SK-N-SH (cell line): ENCODE results near the gene PRND.

Experiments
- CHD2 ChIP-seq: fragments of 150-350 bp; IDR thresholded peaks from 2 replicates; pipeline ENCODE4 v1.6.1; 2018; ENCODE audit warnings: low read length; ENCODE audit not compliant: partially characterized antibody
- ELF1 ChIP-seq: IDR thresholded peaks from 2 replicates; pipeline ENCODE4 v1.4.0; 2012
- FOXJ3 ChIP-seq: sonication (generic); formaldehyde crosslinking; IDR thresholded peaks from 2 replicates; pipeline ENCODE4 v1.5.1; 2020; ENCODE audit warnings: mild to moderate bottlenecking, missing genetic modification reagents
- FOXM1 ChIP-seq: IDR thresholded peaks from 2 replicates; pipeline ENCODE4 v1.4.0; 2012; ENCODE audit warnings: low read depth, mild to moderate bottlenecking
- POLR2AphosphoS5 ChIP-seq: IDR thresholded peaks from 2 replicates; pipeline ENCODE4 v1.6.1; 2012; ENCODE audit warnings: low read depth, low read length
- RAD21 ChIP-seq: IDR thresholded peaks from 2 replicates; pipeline ENCODE4 v1.6.1; 2012; ENCODE audit warnings: mild to moderate bottlenecking, low read length
- SMC3 ChIP-seq: IDR thresholded peaks from 2 replicates; pipeline ENCODE4 v1.6.1; 2012; ENCODE audit warnings: low read depth, low read length, improper control_type of control experiment
- TCF12 ChIP-seq: IDR thresholded peaks from 2 replicates; pipeline ENCODE4 v1.4.0; 2012
- TEAD4 ChIP-seq: IDR thresholded peaks from 2 replicates; pipeline ENCODE4 v1.4.0; 2012; ENCODE audit warnings: mild to moderate bottlenecking, borderline replicate concordance; ENCODE audit not compliant: insufficient read depth
- TF ChIP-seq, protein P1 (sequence below): fragments of 200-600 bp; sonication (generic); IDR thresholded peaks from 2 replicates; pipeline ENCODE4 v1.6.1; 2017; ENCODE audit warnings: antibody characterized with exemption, mild to moderate bottlenecking, moderate library complexity
- TF ChIP-seq, protein P2 (sequence below): IDR thresholded peaks from 2 replicates; pipeline ENCODE4; 2012
- TF ChIP-seq, protein P3 (sequence below): IDR thresholded peaks from 2 replicates; pipeline ENCODE4 v1.6.1; 2012; ENCODE audit warnings: mild to moderate bottlenecking, low read depth, low read length, moderate library complexity

DNA sequence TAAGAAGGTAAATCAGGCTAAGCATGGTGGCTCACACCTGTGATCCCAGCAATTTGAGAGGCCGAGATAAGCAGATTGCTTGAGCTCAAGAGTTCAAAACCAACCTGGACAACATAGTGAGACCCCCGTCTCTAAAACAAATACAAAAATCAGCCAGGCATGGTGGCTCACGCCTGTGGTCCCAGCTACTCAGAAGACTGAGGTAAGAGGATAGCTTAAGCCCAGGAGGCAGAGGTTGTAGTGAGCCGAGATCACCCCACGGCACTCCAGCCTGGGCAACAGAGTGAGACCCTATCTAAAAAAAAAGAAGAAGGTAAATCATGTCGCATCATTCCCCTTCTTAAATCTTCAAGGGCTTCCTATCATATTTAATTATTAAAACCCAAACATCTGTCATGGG is 39.0 kb upstream of the PRND start:
- TF ChIP-seq, protein P1, sequence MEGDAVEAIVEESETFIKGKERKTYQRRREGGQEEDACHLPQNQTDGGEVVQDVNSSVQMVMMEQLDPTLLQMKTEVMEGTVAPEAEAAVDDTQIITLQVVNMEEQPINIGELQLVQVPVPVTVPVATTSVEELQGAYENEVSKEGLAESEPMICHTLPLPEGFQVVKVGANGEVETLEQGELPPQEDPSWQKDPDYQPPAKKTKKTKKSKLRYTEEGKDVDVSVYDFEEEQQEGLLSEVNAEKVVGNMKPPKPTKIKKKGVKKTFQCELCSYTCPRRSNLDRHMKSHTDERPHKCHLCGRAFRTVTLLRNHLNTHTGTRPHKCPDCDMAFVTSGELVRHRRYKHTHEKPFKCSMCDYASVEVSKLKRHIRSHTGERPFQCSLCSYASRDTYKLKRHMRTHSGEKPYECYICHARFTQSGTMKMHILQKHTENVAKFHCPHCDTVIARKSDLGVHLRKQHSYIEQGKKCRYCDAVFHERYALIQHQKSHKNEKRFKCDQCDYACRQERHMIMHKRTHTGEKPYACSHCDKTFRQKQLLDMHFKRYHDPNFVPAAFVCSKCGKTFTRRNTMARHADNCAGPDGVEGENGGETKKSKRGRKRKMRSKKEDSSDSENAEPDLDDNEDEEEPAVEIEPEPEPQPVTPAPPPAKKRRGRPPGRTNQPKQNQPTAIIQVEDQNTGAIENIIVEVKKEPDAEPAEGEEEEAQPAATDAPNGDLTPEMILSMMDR = no peak
- no peak for TF ChIP-seq POLR2AphosphoS5
- TF ChIP-seq CHD2 = no peak
- TF ChIP-seq FOXM1 = no peak
- TF ChIP-seq RAD21 = no peak
- no peak for TF ChIP-seq TEAD4
- no peak for TF ChIP-seq SMC3
- TF ChIP-seq TCF12 = no peak
- TF ChIP-seq FOXJ3 = no peak
- TF ChIP-seq, protein P2, sequence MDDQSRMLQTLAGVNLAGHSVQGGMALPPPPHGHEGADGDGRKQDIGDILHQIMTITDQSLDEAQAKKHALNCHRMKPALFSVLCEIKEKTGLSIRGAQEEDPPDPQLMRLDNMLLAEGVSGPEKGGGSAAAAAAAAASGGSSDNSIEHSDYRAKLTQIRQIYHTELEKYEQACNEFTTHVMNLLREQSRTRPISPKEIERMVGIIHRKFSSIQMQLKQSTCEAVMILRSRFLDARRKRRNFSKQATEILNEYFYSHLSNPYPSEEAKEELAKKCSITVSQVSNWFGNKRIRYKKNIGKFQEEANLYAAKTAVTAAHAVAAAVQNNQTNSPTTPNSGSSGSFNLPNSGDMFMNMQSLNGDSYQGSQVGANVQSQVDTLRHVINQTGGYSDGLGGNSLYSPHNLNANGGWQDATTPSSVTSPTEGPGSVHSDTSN = no peak
- no peak for TF ChIP-seq ELF1
- TF ChIP-seq, protein P3, sequence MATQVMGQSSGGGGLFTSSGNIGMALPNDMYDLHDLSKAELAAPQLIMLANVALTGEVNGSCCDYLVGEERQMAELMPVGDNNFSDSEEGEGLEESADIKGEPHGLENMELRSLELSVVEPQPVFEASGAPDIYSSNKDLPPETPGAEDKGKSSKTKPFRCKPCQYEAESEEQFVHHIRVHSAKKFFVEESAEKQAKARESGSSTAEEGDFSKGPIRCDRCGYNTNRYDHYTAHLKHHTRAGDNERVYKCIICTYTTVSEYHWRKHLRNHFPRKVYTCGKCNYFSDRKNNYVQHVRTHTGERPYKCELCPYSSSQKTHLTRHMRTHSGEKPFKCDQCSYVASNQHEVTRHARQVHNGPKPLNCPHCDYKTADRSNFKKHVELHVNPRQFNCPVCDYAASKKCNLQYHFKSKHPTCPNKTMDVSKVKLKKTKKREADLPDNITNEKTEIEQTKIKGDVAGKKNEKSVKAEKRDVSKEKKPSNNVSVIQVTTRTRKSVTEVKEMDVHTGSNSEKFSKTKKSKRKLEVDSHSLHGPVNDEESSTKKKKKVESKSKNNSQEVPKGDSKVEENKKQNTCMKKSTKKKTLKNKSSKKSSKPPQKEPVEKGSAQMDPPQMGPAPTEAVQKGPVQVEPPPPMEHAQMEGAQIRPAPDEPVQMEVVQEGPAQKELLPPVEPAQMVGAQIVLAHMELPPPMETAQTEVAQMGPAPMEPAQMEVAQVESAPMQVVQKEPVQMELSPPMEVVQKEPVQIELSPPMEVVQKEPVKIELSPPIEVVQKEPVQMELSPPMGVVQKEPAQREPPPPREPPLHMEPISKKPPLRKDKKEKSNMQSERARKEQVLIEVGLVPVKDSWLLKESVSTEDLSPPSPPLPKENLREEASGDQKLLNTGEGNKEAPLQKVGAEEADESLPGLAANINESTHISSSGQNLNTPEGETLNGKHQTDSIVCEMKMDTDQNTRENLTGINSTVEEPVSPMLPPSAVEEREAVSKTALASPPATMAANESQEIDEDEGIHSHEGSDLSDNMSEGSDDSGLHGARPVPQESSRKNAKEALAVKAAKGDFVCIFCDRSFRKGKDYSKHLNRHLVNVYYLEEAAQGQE = no peak
